ENCODE results near the gene PTBP1. TPM values are rescaled to one million over a fixed set of nuclear protein-coding genes. Genes with fewer than 3 reads are reported as not detected.

PTBP1 gene
- total RNA-seq, 1 experiment from 2014 or later = 515 TPM

DNA sequence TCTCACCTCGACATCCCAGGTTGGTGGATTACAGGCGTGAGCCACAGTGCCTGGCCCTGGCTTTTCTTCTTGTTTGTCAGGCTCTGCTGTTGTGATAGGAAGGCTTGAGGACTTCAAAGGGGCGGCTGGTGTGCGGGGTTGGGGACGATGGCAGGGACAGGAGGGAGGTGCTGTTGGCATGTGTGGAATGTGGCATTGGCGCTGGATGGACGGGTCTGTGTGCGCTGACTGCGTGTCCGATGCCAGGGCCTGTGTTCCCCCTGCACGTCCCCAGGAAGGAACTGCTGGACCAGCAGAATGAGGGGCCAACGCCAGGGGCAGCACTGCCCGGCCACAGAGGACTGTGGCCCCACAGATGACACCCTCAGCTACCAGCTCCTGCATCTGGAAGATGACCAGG lies 12.7 kb upstream of the PTBP1 start:
- in situ Hi-C loops (cut with HindIII; ENCODE audit: low pct_unique_long_range_greater_than_20kb, low sequenced_read_pairs) (no loop called here), intact Hi-C loops (cut with micrococcal nuclease; ENCODE audit: unreplicated experiment) (no loop called here)
- no peaks in the 10 kb centered on the region for H3K27me3 ChIP-seq (ENCODE audit: control insufficient read depth, insufficient read depth, low read length)
- ATAC-seq (peak; percentile 28; the same call in 1 of the 2 replicates), DNase-seq (ENCODE audit: low read depth, low spot score) (no peak)
- ChIA-PET POLR2A (no interaction called here), CTCF (interaction anchor here (0.6 kb wide), 2 partner anchors 31 to 94 kb away, joined by 3 to 7 read pairs; no protein-coding TSS in a partner anchor)
- peaks cover 21% of the 10 kb centered on the region for H3K4me1 ChIP-seq (ENCODE audit: control insufficient read depth, insufficient read depth, low read length)
- peak overlapping the region; percentile 38 to 63 for H3K4me3 ChIP-seq (ENCODE audit: low read depth in 2 of 2, low read length in 2 of 2)
- TF ChIP-seq, protein P1, sequence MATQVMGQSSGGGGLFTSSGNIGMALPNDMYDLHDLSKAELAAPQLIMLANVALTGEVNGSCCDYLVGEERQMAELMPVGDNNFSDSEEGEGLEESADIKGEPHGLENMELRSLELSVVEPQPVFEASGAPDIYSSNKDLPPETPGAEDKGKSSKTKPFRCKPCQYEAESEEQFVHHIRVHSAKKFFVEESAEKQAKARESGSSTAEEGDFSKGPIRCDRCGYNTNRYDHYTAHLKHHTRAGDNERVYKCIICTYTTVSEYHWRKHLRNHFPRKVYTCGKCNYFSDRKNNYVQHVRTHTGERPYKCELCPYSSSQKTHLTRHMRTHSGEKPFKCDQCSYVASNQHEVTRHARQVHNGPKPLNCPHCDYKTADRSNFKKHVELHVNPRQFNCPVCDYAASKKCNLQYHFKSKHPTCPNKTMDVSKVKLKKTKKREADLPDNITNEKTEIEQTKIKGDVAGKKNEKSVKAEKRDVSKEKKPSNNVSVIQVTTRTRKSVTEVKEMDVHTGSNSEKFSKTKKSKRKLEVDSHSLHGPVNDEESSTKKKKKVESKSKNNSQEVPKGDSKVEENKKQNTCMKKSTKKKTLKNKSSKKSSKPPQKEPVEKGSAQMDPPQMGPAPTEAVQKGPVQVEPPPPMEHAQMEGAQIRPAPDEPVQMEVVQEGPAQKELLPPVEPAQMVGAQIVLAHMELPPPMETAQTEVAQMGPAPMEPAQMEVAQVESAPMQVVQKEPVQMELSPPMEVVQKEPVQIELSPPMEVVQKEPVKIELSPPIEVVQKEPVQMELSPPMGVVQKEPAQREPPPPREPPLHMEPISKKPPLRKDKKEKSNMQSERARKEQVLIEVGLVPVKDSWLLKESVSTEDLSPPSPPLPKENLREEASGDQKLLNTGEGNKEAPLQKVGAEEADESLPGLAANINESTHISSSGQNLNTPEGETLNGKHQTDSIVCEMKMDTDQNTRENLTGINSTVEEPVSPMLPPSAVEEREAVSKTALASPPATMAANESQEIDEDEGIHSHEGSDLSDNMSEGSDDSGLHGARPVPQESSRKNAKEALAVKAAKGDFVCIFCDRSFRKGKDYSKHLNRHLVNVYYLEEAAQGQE (IDR thresholded peaks at IDR 0.05; ENCODE audit: insufficient read depth in 1 of 2, low read depth in 2 of 2, low read length in 1 of 2) = no peak
- no peak for TF ChIP-seq POLR2AphosphoS5 (IDR thresholded peaks at IDR 0.05; ENCODE audit: low read depth, low read length)
- TF ChIP-seq SIN3A (IDR thresholded peaks at IDR 0.05; ENCODE audit: borderline replicate concordance, insufficient read depth, low read depth, low read length) = no peak
- TF ChIP-seq, protein P2, sequence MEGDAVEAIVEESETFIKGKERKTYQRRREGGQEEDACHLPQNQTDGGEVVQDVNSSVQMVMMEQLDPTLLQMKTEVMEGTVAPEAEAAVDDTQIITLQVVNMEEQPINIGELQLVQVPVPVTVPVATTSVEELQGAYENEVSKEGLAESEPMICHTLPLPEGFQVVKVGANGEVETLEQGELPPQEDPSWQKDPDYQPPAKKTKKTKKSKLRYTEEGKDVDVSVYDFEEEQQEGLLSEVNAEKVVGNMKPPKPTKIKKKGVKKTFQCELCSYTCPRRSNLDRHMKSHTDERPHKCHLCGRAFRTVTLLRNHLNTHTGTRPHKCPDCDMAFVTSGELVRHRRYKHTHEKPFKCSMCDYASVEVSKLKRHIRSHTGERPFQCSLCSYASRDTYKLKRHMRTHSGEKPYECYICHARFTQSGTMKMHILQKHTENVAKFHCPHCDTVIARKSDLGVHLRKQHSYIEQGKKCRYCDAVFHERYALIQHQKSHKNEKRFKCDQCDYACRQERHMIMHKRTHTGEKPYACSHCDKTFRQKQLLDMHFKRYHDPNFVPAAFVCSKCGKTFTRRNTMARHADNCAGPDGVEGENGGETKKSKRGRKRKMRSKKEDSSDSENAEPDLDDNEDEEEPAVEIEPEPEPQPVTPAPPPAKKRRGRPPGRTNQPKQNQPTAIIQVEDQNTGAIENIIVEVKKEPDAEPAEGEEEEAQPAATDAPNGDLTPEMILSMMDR (IDR thresholded peaks at IDR 0.05) = no peak
- peak; percentile 93 for TF ChIP-seq TCF7L2 (IDR thresholded peaks at IDR 0.05; ENCODE audit: low read depth, low read length)
- BruUV-seq (replicated peaks) = no TSS peak
- no peaks in the 10 kb centered on the region for H3K36me3 ChIP-seq (ENCODE audit: control insufficient read depth, insufficient read depth, low read length)
- H3K9me3 ChIP-seq (ENCODE audit: control insufficient read depth, insufficient read depth, low read depth, low read length) = no peaks in the 10 kb centered on the region
- H3K27ac ChIP-seq (ENCODE audit: low read length) = peak overlapping the region; percentile 89

DNA sequence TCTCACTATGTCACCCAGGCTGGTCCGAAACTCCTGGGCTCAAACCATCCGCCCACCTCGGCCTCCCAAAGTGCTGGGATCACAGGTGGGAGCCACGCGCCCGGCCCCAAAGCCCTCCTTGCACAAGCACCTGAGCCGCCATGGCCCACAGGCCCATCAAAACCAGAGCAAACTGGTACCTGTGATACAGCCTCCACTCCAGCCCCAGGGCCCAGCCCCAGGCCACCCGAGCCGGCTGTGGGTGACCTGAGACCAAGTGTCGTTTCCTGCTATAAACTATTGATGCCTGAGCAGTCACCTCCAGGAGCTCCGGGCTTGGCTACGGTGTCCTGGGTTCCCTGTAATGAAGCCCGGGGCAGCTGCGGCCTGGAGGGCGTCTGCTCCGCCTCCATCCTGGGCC lies 9.7 kb upstream of the PTBP1 start:
- no TSS peak for BruUV-seq (replicated peaks)
- Histone ChIP-seq H3K36me3 (ENCODE audit: control insufficient read depth, insufficient read depth, low read length) (no peaks in the 10 kb centered on the region), H3K27me3 (ENCODE audit: control insufficient read depth, insufficient read depth, low read length) (no peaks in the 10 kb centered on the region), H3K27ac (ENCODE audit: low read length) (peak overlapping the region; percentile 18; the same call in 1 of the 2 replicates), H3K4me1 (ENCODE audit: control insufficient read depth, insufficient read depth, low read length) (peaks cover 23% of the 10 kb centered on the region), H3K4me3 (ENCODE audit: low read depth in 2 of 2, low read length in 2 of 2) (no peak overlapping the region), H3K9me3 (ENCODE audit: control insufficient read depth, insufficient read depth, low read depth, low read length) (no peaks in the 10 kb centered on the region)
- intact Hi-C loops (cut with micrococcal nuclease; ENCODE audit: unreplicated experiment) = no loop called here
- TF ChIP-seq POLR2AphosphoS5 (IDR thresholded peaks at IDR 0.05; ENCODE audit: low read depth, low read length) = no peak
- no peak for TF ChIP-seq TCF7L2 (IDR thresholded peaks at IDR 0.05; ENCODE audit: low read depth, low read length)
- no peak for TF ChIP-seq SIN3A (IDR thresholded peaks at IDR 0.05; ENCODE audit: borderline replicate concordance, insufficient read depth, low read depth, low read length)
- TF ChIP-seq, protein P2 (IDR thresholded peaks at IDR 0.05) = no peak
- TF ChIP-seq, protein P1 (IDR thresholded peaks at IDR 0.05; ENCODE audit: insufficient read depth in 1 of 2, low read depth in 2 of 2, low read length in 1 of 2) = no peak
- DNase-seq (ENCODE audit: low read depth, low spot score) = no peak
- ChIA-PET CTCF (interaction anchor here (0.5 kb wide), 1 partner anchor 61 kb away, joined by 3 read pairs; no protein-coding TSS in a partner anchor), POLR2A (no interaction called here)
- in situ Hi-C loops (cut with HindIII; ENCODE audit: low pct_unique_long_range_greater_than_20kb, low sequenced_read_pairs) = no loop called here
- ATAC-seq = no peak

All from Panc1 (cell line).